ENCODE measurements around the gene JARID2. TPM values are rescaled to one million over a fixed set of nuclear protein-coding genes. Genes with fewer than 3 reads are reported as not detected.

JARID2 gene
- total RNA-seq, 1 experiment from 2014 or later, result 23.6 TPM

- Histone ChIP-seq H3K27me3 (ENCODE audit: insufficient read depth, low read length) (no peaks in the 10 kb centered on the region), H3K79me2 (ENCODE audit: insufficient read depth, low read length) (peaks cover 15% of the 10 kb centered on the region), H3K9me2 (ENCODE audit: insufficient read depth) (no peaks in the 10 kb centered on the region), H3K4me3 (replicated peaks in 1 of 2; ENCODE audit: low read depth in 1 of 2, low read length in 2 of 2) (no peak overlapping the region), H3K4me1 (ENCODE audit: control insufficient read depth in 1 of 2, insufficient read depth in 2 of 2, low read length in 2 of 2) (peaks cover 0 to 15% of the 10 kb centered on the region in 2 experiments; a peak in 2 of 4 replicates), H3K9me3 (ENCODE audit: control insufficient read depth in 1 of 2, insufficient read depth in 1 of 2, low read depth in 1 of 2, low read length in 2 of 2) (no peaks in the 10 kb centered on the region), H3K9ac (ENCODE audit: low read length) (no peak overlapping the region), H4K20me1 (ENCODE audit: insufficient read depth) (no peaks in the 10 kb centered on the region), H3K36me3 (ENCODE audit: control insufficient read depth in 1 of 2, insufficient read depth in 2 of 2, low read length in 2 of 2) (no peaks in the 10 kb centered on the region; a peak in 1 of 4 replicates), H3K27ac (ENCODE audit: low read depth, low read length) (no peak overlapping the region), H2AFZ (ENCODE audit: low read depth, low read length, poor library complexity, severe bottlenecking) (no peak overlapping the region), H3K4me2 (ENCODE audit: low read length) (no peak overlapping the region)
- DNase-seq (ENCODE audit: low read depth, low spot score) (no peak), ATAC-seq (no peak)
- TF ChIP-seq REST (IDR thresholded peaks at IDR 0.05; ENCODE audit: low read depth) (no peak), POLR2A (IDR thresholded peaks at IDR 0.05; ENCODE audit: borderline replicate concordance, extremely low read depth, insufficient read depth, insufficient read length) (no peak), SRF (IDR thresholded peaks at IDR 0.05; ENCODE audit: low read depth) (no peak), CEBPB (IDR thresholded peaks at IDR 0.05; ENCODE audit: low read depth) (no peak), ATF3 (IDR thresholded peaks at IDR 0.05) (no peak), POLR2AphosphoS5 (IDR thresholded peaks at IDR 0.05; ENCODE audit: low read depth, low read length) (no peak), ZFX (IDR thresholded peaks at IDR 0.05) (no peak)
- POLR2A ChIA-PET, result no interaction called here
- CTCF ChIA-PET, result interaction anchor here (0.6 kb wide), 1 partner anchor 148 kb away, joined by 3 read pairs; no protein-coding TSS in a partner anchor
- intact Hi-C loops (cut with micrococcal nuclease), result loop anchor here (10.0 kb wide), 1 partner anchor 1028 kb away; no protein-coding TSS in a partner anchor
- RAD21 ChIA-PET (ENCODE audit: low non-redundant PET in 1 of 2, low total read pairs in 2 of 2, uncharacterized antibody in 2 of 2, unreplicated experiment in 2 of 2), result no interaction called here
- BruUV-seq (replicated peaks), result no TSS peak
Observed at GRCh38 chr6:15242503-15242902, 3.4 kb upstream of the JARID2 start.
